HG02852 (cell line): ENCODE data around the gene AFF3.
"Not testable (repeated sequence)": the region's sequence is repeated elsewhere in the genome, so short reads cannot be mapped to it uniquely, and the experiment has no call there.

Source experiments
- ATAC-seq: cut with Tn5 transposase; IDR thresholded peaks from one replicate; pipeline ENCODE4 v1.9.1; 2021; ENCODE audit warnings: mild to moderate bottlenecking, moderate library complexity; ENCODE audit not compliant: unreplicated experiment

The AFF3 gene, protein sequence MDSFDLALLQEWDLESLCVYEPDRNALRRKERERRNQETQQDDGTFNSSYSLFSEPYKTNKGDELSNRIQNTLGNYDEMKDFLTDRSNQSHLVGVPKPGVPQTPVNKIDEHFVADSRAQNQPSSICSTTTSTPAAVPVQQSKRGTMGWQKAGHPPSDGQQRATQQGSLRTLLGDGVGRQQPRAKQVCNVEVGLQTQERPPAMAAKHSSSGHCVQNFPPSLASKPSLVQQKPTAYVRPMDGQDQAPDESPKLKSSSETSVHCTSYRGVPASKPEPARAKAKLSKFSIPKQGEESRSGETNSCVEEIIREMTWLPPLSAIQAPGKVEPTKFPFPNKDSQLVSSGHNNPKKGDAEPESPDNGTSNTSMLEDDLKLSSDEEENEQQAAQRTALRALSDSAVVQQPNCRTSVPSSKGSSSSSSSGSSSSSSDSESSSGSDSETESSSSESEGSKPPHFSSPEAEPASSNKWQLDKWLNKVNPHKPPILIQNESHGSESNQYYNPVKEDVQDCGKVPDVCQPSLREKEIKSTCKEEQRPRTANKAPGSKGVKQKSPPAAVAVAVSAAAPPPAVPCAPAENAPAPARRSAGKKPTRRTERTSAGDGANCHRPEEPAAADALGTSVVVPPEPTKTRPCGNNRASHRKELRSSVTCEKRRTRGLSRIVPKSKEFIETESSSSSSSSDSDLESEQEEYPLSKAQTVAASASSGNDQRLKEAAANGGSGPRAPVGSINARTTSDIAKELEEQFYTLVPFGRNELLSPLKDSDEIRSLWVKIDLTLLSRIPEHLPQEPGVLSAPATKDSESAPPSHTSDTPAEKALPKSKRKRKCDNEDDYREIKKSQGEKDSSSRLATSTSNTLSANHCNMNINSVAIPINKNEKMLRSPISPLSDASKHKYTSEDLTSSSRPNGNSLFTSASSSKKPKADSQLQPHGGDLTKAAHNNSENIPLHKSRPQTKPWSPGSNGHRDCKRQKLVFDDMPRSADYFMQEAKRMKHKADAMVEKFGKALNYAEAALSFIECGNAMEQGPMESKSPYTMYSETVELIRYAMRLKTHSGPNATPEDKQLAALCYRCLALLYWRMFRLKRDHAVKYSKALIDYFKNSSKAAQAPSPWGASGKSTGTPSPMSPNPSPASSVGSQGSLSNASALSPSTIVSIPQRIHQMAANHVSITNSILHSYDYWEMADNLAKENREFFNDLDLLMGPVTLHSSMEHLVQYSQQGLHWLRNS (N-terminal part only)

GRCh38 chr2:100142393-100142792, at the start of gene AFF3:
Gene AFF3 (minus strand): TSS chr2:100142590. CDS start chr2:100104454, 38,136 bp downstream.
- peak; percentile 95 for ATAC-seq

- no peak for ATAC-seq
These were observed 47.0 kb upstream of the AFF3 start for GRCh38 chr2:100189387-100189786.

- no peak for ATAC-seq
These were observed 45.9 kb upstream of the AFF3 start for GRCh38 chr2:100188326-100188725.

- no peak for ATAC-seq
These were observed 43.7 kb upstream of the AFF3 start for GRCh38 chr2:100186126-100186525.

DNA sequence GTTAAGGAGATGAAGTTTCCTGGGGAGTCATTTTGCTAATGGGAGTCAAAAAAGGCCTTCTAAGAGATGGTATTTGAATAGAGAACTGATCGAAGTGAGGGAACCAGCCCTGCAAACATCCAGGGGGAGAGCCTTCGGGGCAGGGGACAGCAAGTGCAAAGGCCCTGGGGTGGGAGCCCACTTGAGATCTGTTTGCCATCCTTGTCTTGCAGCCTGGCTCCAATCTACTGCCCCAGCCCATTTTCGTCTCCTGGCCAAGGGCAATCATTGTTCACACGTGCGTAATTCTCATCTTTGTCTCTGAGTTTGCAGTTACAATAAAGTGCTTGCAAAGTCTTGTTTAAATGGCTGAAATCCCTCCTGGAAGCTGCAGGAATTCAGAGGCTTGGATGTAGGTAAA, 43.1 kb upstream of the AFF3 start:
- no peak for ATAC-seq

- ATAC-seq: no peak
These were observed 42.7 kb upstream of the AFF3 start for GRCh38 chr2:100185105-100185504.

DNA sequence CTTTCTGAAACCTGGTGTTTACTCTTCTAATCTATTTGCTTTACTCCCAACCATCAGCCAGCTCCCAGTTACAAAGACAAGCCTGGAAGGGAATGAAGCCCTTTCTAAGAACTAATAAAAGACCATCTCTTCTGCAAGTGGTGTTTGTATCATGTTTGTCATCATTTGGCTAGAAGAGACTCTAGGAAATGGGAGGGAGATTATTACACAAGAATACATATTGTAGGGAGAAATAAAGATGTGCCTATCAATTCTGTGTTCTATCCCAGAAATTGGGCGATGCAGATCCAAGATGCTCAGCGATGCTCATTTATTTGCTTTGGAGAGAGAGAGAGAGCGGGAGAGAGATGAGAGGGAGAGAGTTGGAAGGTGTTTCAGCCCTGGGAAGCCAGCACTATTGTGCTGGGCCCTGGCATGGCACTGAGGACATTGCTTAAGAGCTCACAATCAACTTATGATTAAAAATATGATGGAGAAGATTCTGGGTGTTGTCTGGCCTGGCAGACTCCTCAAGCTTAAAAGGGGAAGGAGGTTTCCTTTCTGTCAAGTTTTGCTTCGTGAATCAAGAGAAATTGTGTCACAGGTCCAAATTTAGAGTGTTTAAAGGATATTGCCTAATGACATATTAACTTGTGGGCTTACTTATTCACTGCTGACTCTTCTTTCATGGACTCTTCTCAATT, 41.8 kb upstream of the AFF3 start:
- ATAC-seq: no peak

GRCh38 chr2:100182494-100183361, 40.3 kb upstream of the AFF3 start:
- no peak for ATAC-seq

- ATAC-seq: no peak
These were observed 38.1 kb upstream of the AFF3 start for GRCh38 chr2:100180503-100180902.

DNA sequence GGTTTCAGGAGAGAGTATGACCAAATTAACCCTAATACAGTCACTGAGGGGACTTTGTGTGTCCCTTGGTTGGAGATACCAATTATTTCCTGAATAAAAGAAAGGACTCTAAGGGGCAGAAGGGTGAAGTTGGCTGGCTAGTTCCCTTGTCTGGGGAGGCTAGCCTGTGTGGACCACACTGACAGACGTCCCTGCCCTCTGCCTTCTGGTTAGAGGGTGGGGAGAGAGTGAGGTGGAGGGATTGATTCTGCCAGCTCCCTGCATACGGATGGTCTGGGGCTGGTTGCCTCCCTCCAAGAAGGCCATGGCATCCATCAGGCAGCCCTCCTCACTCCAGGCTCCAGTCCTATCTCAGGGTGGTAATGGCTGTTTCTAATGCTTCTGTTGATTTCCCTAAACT, 37.4 kb upstream of the AFF3 start:
- ATAC-seq: no peak

GRCh38 chr2:100178864-100179263, 36.5 kb upstream of the AFF3 start:
- no peak for ATAC-seq

DNA sequence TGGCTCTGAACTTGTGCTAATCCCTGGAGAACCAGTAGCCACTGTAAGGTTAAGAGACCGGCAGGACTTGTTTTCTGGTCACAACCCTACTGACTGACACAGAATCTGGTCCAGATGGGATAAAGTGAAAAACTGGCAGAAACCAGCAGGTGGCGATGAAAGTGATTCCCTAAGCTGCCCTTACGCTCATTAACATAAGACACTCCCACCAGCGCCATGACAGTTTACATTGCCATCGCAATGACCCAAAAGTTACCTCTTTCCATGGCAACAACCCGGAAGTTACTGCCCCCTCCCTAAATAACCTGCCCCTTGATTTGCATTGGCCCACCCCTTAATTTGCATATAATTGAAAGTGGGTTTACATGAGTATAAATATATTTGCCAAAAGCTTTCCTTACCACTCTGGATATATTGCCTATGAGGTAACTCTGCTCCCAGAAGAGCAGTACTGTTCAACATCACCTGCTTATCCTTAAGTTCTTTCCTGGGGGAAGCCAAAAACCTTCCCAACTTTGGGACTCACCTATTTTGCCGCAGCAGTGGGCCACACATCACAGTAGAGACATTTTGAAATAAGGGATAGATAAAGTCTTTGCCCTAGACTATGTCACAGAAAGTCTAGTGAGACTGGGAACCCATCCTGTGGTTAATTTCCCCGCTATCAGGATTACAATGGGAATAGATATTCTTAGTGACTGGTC, 35.8 kb upstream of the AFF3 start:
- no peak for ATAC-seq

- no peak for ATAC-seq
These were observed 34.5 kb upstream of the AFF3 start for GRCh38 chr2:100176925-100177324.

DNA sequence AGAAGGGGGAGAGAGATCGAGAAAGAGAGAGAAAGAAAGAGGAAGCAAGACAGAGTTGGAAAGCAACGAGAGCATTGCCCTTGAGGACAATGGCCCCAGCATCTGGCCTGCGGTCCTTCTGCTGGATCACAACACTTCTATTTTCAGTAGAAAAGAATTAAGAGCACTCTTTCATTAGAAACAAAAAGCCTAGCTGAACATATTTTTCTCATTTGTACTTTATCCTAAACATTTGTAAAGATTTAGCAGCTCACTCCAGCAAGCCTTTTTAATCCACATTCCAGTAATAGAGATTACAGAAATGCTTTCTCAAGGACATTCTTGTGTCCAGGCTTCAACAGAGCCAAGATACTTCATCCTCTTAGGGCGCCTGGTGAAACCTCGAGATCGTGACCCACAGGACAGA, 31.6 kb upstream of the AFF3 start:
- no peak for ATAC-seq

DNA sequence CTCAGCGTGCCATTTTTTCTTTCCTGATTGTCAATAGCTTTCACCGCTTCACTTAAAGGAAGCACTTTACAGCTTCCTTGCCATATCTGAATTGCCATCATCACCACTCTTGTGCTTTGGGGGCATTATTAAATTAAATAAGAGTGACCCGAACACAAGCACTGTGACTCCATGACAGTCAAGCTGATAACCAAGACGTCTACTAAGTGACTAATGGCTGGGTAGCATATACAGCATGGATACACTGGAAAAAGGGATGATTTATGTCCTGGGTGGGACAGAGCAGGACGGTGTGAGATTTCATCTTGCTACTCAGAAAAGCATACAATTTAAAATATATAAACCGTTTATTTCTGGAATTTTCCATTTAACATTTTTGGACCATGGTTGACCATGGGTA, 24.3 kb upstream of the AFF3 start:
- ATAC-seq: no peak

GRCh38 chr2:100163605-100164004, 21.2 kb upstream of the AFF3 start:
- no peak for ATAC-seq

DNA sequence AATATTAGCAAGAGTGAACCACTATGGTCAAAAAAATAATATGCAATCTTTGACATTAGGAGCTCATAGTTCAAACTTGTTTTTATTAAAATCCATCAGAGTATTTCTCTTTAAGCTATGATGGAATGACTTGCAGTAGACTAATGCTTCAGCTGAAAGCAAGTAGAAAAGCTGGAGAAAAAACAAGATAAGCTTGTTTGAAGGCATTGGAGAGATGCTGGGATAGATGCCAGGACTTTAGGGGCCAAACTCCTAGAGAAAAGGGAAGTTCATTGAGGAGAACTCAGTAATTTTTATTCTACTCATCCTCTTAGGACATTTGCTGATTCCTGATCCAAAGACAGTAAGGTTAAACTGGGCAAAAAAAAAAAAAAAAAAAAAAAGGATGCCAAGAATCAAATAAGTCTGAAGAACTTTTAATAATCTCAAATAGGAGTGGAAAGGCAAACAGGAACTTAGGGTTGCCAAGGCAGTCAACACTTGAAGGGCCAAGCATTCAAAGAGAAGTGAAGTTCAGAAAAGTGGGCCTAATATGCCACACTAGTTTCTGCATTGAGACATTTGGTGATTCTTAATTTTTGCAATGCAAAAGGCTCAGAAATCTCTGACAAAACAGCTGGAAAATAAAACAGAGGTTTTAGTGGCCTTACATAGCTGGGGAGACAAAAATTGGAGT, 19.7 kb upstream of the AFF3 start:
- ATAC-seq: no peak

- ATAC-seq: no peak
These were observed 18.0 kb upstream of the AFF3 start for GRCh38 chr2:100160396-100160795.

DNA sequence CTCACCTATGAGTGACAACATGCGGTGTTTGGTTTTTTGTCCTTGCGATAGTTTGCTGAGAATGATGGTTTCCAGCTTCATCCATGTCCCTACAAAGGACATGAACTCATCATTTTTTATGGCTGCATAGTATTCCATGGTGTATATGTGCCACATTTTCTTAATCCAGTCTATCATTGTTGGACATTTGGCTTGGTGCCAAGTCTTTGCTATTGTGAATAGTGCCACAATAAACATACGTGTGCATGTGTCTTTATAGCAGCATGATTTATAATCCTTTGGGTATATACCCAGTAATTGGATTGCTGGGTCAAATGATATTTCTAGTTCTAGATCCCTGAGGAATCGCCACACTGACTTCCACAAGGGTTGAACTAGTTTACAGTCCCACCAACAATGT, 9.4 kb upstream of the AFF3 start:
- not testable (repeated sequence) for ATAC-seq
